HFF-Myc (cell line): ENCODE results near the gene CAMK1D.

Experiments
- DNase-seq: peaks from one replicate; pipeline ENCODE4 v3.0.0-alpha.2; 2011; ENCODE audit warnings: low read depth; ENCODE audit errors: extremely low read depth
- H3K4me3 ChIP-seq: replicated peaks from 2 replicates; pipeline ENCODE4 v1.5.1; 2011; ENCODE audit warnings: low read depth, mild to moderate bottlenecking, control low read depth, low read length
- TF ChIP-seq, protein P1 (sequence below): IDR thresholded peaks from 2 replicates; pipeline ENCODE4 v1.5.1; 2012; ENCODE audit warnings: mild to moderate bottlenecking, low read depth, low read length, control low read depth; ENCODE audit errors: missing control alignments

The CAMK1D gene

DNA sequence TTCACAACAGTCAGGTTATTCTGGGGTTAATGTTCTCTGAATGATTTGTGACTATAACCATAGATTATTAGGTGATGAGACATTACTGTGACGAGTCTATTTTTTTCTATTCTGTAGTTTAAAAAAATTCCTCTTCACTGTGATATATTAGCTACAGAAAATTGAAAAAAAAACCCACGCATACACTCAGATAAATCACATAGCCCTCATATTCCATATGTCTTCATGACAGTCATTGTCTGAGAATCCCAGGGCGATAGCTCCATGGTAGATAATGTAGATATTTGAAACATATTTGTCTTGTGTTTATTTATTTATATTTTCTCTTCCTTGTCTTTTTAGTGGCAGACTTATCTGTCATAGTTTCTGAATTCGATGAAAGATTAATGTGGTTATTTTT lies 110.0 kb downstream of the CAMK1D start:
- DNase-seq, result no peak
- no peak overlapping the region for H3K4me3 ChIP-seq
- TF ChIP-seq, protein P1, sequence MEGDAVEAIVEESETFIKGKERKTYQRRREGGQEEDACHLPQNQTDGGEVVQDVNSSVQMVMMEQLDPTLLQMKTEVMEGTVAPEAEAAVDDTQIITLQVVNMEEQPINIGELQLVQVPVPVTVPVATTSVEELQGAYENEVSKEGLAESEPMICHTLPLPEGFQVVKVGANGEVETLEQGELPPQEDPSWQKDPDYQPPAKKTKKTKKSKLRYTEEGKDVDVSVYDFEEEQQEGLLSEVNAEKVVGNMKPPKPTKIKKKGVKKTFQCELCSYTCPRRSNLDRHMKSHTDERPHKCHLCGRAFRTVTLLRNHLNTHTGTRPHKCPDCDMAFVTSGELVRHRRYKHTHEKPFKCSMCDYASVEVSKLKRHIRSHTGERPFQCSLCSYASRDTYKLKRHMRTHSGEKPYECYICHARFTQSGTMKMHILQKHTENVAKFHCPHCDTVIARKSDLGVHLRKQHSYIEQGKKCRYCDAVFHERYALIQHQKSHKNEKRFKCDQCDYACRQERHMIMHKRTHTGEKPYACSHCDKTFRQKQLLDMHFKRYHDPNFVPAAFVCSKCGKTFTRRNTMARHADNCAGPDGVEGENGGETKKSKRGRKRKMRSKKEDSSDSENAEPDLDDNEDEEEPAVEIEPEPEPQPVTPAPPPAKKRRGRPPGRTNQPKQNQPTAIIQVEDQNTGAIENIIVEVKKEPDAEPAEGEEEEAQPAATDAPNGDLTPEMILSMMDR, result no peak

DNA sequence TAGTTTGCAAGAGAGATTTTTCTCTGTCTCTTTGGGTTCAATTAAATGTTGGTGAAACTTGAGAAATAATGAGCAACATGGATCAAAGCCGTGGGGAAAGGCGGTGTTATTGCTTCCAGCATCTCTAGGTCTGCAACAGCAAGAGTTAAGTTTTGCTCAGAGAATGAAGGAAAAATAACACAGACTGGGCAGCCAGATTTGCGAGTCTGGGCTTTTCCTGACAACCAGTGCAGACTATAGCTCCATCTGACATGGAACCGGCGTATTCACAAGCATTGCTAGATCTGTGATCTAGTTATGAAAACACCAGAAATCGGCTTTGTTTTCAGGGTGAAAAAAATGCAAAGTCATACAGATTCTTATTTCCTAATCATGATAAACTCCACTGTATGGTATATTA lies 110.4 kb downstream of the CAMK1D start:
- DNase-seq, result no peak
- TF ChIP-seq, protein P1, result no peak
- H3K4me3 ChIP-seq, result no peak overlapping the region

DNA sequence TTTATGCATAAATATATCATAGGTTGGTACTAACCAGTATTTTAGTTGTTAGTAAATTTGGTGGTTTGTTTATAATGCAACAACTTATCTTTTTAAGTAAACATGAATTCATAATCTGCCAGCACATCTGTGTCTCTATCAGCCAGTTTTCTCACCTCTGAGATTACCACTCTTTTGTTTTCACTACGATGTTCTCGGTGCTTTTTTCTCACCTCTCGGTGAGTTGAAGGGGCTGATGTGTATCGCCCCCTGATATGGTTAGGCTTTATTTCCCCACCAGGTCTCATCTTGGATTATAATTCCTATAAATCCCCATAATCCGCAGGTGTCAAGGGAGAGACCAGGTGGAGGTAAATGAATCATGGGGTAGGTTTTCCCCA lies 114.1 kb downstream of the CAMK1D start:
- H3K4me3 ChIP-seq, result no peak overlapping the region
- no peak for DNase-seq
- TF ChIP-seq, protein P1, result no peak

DNA sequence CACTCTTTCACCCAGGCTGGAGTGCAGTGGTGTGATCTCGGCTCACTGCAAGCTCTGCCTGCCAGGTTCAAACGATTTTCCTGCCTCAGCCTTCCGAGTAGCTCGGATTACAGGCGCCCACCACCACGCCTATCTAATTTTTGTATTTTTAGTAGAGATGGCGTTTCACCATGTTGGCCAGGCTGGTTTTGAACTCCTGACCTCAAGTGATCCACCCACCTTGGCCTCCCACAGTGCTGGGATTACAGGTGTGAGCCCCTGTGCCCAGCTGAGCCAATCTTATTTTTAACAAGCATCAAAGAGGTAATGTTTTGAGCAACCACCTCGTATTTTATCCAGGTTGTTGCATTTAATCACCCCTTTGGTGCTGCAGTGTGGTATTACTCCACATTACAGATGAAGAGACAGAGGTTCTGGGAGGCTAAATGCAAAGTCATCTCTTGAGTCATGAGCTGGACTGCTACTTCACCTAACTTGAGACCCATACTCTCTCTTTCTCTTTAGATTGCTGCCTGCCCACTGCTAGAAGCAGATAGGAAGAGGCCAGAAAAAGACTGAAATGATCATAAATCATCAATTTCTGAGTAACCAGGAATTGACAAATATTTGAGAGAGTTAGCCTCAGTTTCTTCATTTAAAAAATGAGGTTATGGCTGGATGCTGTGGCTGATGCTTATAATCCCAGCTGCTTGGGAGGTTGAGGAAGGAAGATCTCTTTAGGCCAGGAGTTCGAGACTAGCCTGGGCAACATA lies 116.2 kb downstream of the CAMK1D start:
- TF ChIP-seq, protein P1, result no peak

DNA sequence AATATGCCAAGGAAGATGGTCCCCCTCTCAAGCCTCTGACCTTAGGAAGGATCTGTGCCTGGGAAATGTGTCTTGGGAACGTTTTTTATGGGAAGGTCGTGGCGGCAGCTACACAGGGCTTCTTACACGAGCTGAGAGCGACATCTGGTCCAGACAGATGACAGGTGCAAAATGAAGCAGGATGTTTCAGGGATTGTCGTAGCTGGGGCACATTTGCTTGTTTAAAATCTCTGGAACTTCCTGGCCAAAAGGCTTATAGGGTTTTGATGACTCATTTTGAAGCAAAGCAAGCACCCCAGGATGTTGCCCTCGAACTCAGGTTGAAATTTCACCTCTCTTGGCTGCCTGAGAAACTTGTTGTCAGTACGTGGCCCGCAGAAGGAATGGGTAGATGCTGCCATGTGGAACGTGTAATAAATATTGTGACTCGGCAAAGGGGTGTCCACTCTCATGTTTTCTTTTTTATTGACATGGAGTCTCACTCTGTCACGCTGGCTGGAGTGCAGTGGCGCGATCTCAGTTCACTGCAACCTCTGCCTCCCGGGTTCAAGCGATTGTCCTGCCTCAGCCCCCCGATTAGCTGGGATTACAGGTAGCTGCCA lies 117.5 kb downstream of the CAMK1D start:
- no peak overlapping the region for H3K4me3 ChIP-seq
- TF ChIP-seq, protein P1, result no peak
- peak; percentile 24 for DNase-seq

More for the DNA sequence above, 116.2 kb downstream of the CAMK1D start:
- no peak overlapping the region for H3K4me3 ChIP-seq
- no peak for DNase-seq

DNA sequence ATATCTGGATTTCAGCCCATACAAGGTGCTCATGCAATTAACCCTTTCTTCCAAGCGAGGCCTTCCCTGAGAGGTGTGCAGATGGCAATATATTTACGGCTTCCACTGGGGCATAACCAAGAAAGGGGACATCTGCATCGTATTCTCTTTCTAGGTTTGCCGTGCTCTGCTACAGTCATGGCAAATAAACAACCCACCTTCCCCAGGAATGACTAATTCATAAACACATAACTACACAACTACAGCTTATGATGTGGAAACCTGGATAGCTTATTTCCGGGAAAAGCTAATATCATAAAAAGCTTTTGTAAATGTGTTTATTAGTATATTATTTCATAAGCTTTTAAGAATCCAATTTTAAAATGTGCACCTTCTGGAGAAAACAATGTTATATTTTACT lies 120.0 kb downstream of the CAMK1D start:
- TF ChIP-seq, protein P1, result no peak
- H3K4me3 ChIP-seq, result no peak overlapping the region
- DNase-seq, result no peak
